Keratinocyte (primary cell): ENCODE measurements around the gene C6orf118. TPM values are rescaled to one million over a fixed set of nuclear protein-coding genes. Genes with fewer than 3 reads are reported as not detected.

Experiments used
- DNase-seq: peaks from one replicate; pipeline ENCODE4 v3.0.0-alpha.2; 2011; ENCODE audit warnings: low read depth, missing footprints, low spot score
- FAIRE-seq: peaks from 2 replicates; lab custom pipeline; 2011; peaks lifted over from hg19 to GRCh38; lab: Jason Lieb, UNC
- H2AFZ ChIP-seq: 2 replicates; pipeline ENCODE4 v1.6.0; 2012; ENCODE audit warnings: low read length, control low read depth, inconsistent platforms; ENCODE audit not compliant: control insufficient read depth
- H3K27ac ChIP-seq: 2 replicates; pipeline ENCODE4 v1.5.1; 2011; ENCODE audit warnings: low read length; ENCODE audit not compliant: control insufficient read depth, insufficient read depth
- H3K27me3 ChIP-seq: 3 replicates; pipeline ENCODE4 v1.6.0; 2011; ENCODE audit warnings: low read length; ENCODE audit not compliant: control insufficient read depth, insufficient read depth; ENCODE audit errors: extremely low read depth
- H3K36me3 ChIP-seq, 2 experiments: 2 replicates in 1 of 2; 3 replicates in 1 of 2; pipeline ENCODE4 v1.5.1; 2011; ENCODE audit warnings: low read length in 2 of 2, mild to moderate bottlenecking in 1 of 2; ENCODE audit not compliant: control insufficient read depth in 2 of 2, insufficient read depth in 2 of 2; ENCODE audit errors: extremely low read depth in 1 of 2
- H3K4me1 ChIP-seq: 3 replicates; pipeline ENCODE4 v1.5.1; 2011; ENCODE audit warnings: low read length; ENCODE audit not compliant: control insufficient read depth, insufficient read depth; ENCODE audit errors: extremely low read depth
- H3K4me2 ChIP-seq: 3 replicates; pipeline ENCODE4 v1.6.0; 2011; ENCODE audit warnings: low read depth, low read length; ENCODE audit not compliant: control insufficient read depth, insufficient read depth; ENCODE audit errors: extremely low read depth
- H3K4me3 ChIP-seq, 3 experiments: fragments of 200-600 bp in 1 of 3; sonication (generic) in 1 of 3; 2 replicates in 2 of 3; 3 replicates in 1 of 3; pipeline ENCODE4 v1.5.1; 2011 to 2016; ENCODE audit warnings: low read length in 3 of 3, mild to moderate bottlenecking in 3 of 3, control low read depth in 2 of 3, inconsistent platforms in 1 of 3, low read depth in 1 of 3, mixed read lengths in 1 of 3, mixed run types in 1 of 3, moderate library complexity in 1 of 3; ENCODE audit not compliant: control insufficient read depth in 2 of 3, insufficient read depth in 2 of 3; ENCODE audit errors: extremely low read depth in 1 of 3
- H3K79me2 ChIP-seq: 2 replicates; pipeline ENCODE4 v1.6.0; 2012; ENCODE audit warnings: low read length; ENCODE audit not compliant: control insufficient read depth, insufficient read depth
- H3K9ac ChIP-seq: 3 replicates; pipeline ENCODE4 v1.6.0; 2011; ENCODE audit warnings: low read length; ENCODE audit not compliant: control insufficient read depth, insufficient read depth; ENCODE audit errors: extremely low read depth
- H3K9me1 ChIP-seq: 3 replicates; pipeline ENCODE4 v1.6.0; 2011; ENCODE audit warnings: low read length; ENCODE audit not compliant: control insufficient read depth, insufficient read depth; ENCODE audit errors: extremely low read depth
- H3K9me3 ChIP-seq: 2 replicates; pipeline ENCODE4 v1.5.1; 2012; ENCODE audit warnings: low read depth, low read length; ENCODE audit not compliant: control insufficient read depth
- H4K20me1 ChIP-seq: 3 replicates; pipeline ENCODE4 v1.6.0; 2011; ENCODE audit warnings: low read length; ENCODE audit not compliant: control insufficient read depth, insufficient read depth; ENCODE audit errors: extremely low read depth
- CTCF ChIP-seq, 3 experiments: IDR thresholded peaks in 1 of 3; conservative IDR thresholded peaks in 1 of 3; optimal IDR thresholded peaks in 1 of 3; 2 replicates in 2 of 3; 3 replicates in 1 of 3; pipeline versions ENCODE3 to v1.5.1; 2011; ENCODE audit warnings: low read length in 3 of 3, mild to moderate bottlenecking in 3 of 3, moderate library complexity in 2 of 3, control low read depth in 1 of 3, inconsistent platforms in 1 of 3; ENCODE audit not compliant: insufficient read depth in 2 of 3; ENCODE audit errors: extremely low read depth in 1 of 3
- EZH2 ChIP-seq: IDR thresholded peaks from one replicate; pipeline ENCODE4 v1.6.1; 2012; ENCODE audit warnings: inconsistent platforms, mild to moderate bottlenecking, low read length, moderate library complexity
- dilution Hi-C: fragments of 300-500 bp; cut with MboI; formaldehyde crosslinking; loops from one replicate; pipeline ENCODE4 v1.7.0; 2020; ENCODE audit warnings: low sequenced_read_pairs; ENCODE audit not compliant: extremely low pct_ligation_motif_present
- polyA plus RNA-seq, 5 experiments: library from polyadenylated mRNA; depleted of rRNA in 3 of 5; stranded (reverse) in 3 of 5; stranded (forward) in 1 of 5; unstranded in 1 of 5; fragments of >200 nt; gene quantifications; 1 replicate in 1 of 5; 2 replicates in 3 of 5; 3 replicates in 1 of 5; pipeline versions ENCODE4 v1.2.1 to v1.2.3, GENCODE V29; 2011 to 2012; ENCODE audit warnings: missing spikeins in 2 of 5, low read depth in 1 of 5, low replicate concordance in 1 of 5

C6orf118 gene
- polyA plus RNA-seq, 1 donor (not counting 4 experiments of a cell fraction or from before 2014, with no cell fraction given) = not detected

GRCh38 chr6:165301372-165302246, 7.8 kb downstream of the C6orf118 start:
- no peak overlapping the region for H3K4me2 ChIP-seq
- FAIRE-seq (no peak), DNase-seq (no peak)
- H3K4me1 ChIP-seq = no peaks in the 10 kb centered on the region
- no peak overlapping the region for H3K27ac ChIP-seq
- H3K9me3 ChIP-seq = peaks cover 8% of the 10 kb centered on the region
- dilution Hi-C loops = no loop called here
- TF ChIP-seq CTCF (optimal IDR thresholded peaks at IDR 0.05 in 1 of 3, IDR thresholded peaks at IDR 0.05 in 1 of 3, conservative IDR thresholded peaks at IDR 0.05 in 1 of 3; ENCODE audit: extremely low read depth in 1 of 3, insufficient read depth in 2 of 3, low read length in 3 of 3) (no peak), EZH2 (no peak)
- H3K9me1 ChIP-seq = no peaks in the 10 kb centered on the region
- no peaks in the 10 kb centered on the region for H3K79me2 ChIP-seq
- no peaks in the 10 kb centered on the region for H3K27me3 ChIP-seq
- no peak overlapping the region for H3K4me3 ChIP-seq
- H4K20me1 ChIP-seq = no peaks in the 10 kb centered on the region
- H3K36me3 ChIP-seq = no peaks in the 10 kb centered on the region
- H2AFZ ChIP-seq = no peak overlapping the region
- no peak overlapping the region for H3K9ac ChIP-seq

- H3K9ac ChIP-seq = no peak overlapping the region
- DNase-seq (no peak), FAIRE-seq (no peak)
- no peaks in the 10 kb centered on the region for H3K79me2 ChIP-seq
- H3K9me3 ChIP-seq = peaks cover 8% of the 10 kb centered on the region
- no peaks in the 10 kb centered on the region for H3K4me1 ChIP-seq
- H3K27me3 ChIP-seq = no peaks in the 10 kb centered on the region
- no peak overlapping the region for H3K4me2 ChIP-seq
- no peaks in the 10 kb centered on the region for H4K20me1 ChIP-seq
- TF ChIP-seq EZH2 = no peak
- no peak for TF ChIP-seq CTCF (optimal IDR thresholded peaks at IDR 0.05 in 1 of 3, IDR thresholded peaks at IDR 0.05 in 1 of 3, conservative IDR thresholded peaks at IDR 0.05 in 1 of 3; ENCODE audit: extremely low read depth in 1 of 3, insufficient read depth in 2 of 3, low read length in 3 of 3)
- H3K36me3 ChIP-seq = no peaks in the 10 kb centered on the region
- no peaks in the 10 kb centered on the region for H3K9me1 ChIP-seq
- H2AFZ ChIP-seq = no peak overlapping the region
- no peak overlapping the region for H3K4me3 ChIP-seq
- no peak overlapping the region for H3K27ac ChIP-seq
- dilution Hi-C loops = no loop called here
These were observed 8.9 kb downstream of the C6orf118 start for GRCh38 chr6:165300422-165300936.
